ENCODE data around the gene C13orf46.

The C13orf46 gene

DNA sequence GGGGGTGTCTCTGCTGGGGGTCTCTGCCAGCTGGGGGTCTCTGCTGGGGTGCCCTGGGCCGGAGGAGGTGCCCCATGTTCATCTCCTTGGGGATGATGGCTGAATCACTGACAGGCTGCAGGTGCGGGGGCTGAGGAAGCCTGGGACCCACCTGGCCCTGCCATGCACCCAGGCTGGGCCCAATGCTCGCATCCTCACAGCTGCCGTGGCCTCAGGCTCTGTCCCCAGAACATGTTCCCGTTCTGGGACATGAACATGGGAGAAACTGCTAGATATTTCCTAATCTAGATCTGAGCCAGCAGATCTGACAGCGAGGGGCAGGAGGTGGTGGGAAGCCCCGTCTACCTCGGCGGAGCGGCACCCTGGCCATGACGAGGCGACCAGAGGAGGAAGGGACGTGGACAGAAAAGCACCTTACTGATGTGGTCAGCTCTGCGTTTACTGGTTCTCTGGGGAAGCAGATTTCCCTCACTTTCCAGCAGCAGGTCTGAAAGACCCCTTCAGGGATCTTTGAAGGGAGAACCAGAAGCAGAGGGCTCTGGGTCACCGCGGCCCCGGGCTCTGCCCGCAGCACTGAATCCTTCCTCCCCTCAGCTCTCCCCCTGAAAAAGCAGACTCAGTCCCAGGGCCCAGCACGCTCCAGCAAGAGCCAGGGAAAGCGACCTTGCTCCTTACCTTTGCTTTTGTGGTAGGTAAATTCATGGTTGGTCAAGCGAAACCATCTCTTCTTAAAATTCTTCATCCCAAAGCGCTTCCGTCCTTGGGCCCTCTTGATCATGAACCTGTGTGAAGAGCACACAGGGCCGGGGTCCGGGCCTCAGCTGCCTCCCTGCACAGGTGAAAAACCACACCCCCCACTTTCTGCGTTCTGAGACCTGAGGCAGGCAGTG is 26.5 kb upstream of the C13orf46 start:
- Histone ChIP-seq H3K27me3 (ENCODE audit: control insufficient read depth in 1 of 2, insufficient read depth in 2 of 2, low read length in 2 of 2) (no peaks in the 10 kb centered on the region), H3K4me3 (ENCODE audit: low read depth in 1 of 2, low read length in 2 of 2) (no peak overlapping the region), H3K9me3 (ENCODE audit: control insufficient read depth in 1 of 2, low read length in 2 of 2) (no peaks in the 10 kb centered on the region), H3K4me1 (ENCODE audit: control insufficient read depth in 1 of 2, insufficient read depth in 2 of 2, low read length in 2 of 2) (peaks cover 0 to 4% of the 10 kb centered on the region in 2 donors), H3K36me3 (ENCODE audit: control insufficient read depth in 1 of 2, insufficient read depth in 2 of 2, low read length in 2 of 2) (peaks cover 0 to 11% of the 10 kb centered on the region in 2 donors), H3K27ac (ENCODE audit: low read depth, low read length) (no peak overlapping the region), H3K9ac (ENCODE audit: low read depth in 1 of 2, low read length in 2 of 2) (no peak overlapping the region)

GRCh38 chr13:113999618-113999910 is 25.7 kb upstream of the C13orf46 start:
- no peaks in the 10 kb centered on the region for H3K27me3 ChIP-seq (ENCODE audit: control insufficient read depth in 1 of 2, insufficient read depth in 2 of 2, low read length in 2 of 2)
- H3K9ac ChIP-seq (ENCODE audit: low read depth in 1 of 2, low read length in 2 of 2) = no peak overlapping the region
- peaks cover 0 to 14% of the 10 kb centered on the region in 2 donors for H3K36me3 ChIP-seq (ENCODE audit: control insufficient read depth in 1 of 2, insufficient read depth in 2 of 2, low read length in 2 of 2)
- H3K4me1 ChIP-seq (ENCODE audit: control insufficient read depth in 1 of 2, insufficient read depth in 2 of 2, low read length in 2 of 2) = peaks cover 0 to 4% of the 10 kb centered on the region in 2 donors
- no peak overlapping the region for H3K27ac ChIP-seq (ENCODE audit: low read depth, low read length)
- H3K4me3 ChIP-seq (ENCODE audit: low read depth in 1 of 2, low read length in 2 of 2) = no peak overlapping the region
- no peaks in the 10 kb centered on the region for H3K9me3 ChIP-seq (ENCODE audit: control insufficient read depth in 1 of 2, low read length in 2 of 2)

DNA sequence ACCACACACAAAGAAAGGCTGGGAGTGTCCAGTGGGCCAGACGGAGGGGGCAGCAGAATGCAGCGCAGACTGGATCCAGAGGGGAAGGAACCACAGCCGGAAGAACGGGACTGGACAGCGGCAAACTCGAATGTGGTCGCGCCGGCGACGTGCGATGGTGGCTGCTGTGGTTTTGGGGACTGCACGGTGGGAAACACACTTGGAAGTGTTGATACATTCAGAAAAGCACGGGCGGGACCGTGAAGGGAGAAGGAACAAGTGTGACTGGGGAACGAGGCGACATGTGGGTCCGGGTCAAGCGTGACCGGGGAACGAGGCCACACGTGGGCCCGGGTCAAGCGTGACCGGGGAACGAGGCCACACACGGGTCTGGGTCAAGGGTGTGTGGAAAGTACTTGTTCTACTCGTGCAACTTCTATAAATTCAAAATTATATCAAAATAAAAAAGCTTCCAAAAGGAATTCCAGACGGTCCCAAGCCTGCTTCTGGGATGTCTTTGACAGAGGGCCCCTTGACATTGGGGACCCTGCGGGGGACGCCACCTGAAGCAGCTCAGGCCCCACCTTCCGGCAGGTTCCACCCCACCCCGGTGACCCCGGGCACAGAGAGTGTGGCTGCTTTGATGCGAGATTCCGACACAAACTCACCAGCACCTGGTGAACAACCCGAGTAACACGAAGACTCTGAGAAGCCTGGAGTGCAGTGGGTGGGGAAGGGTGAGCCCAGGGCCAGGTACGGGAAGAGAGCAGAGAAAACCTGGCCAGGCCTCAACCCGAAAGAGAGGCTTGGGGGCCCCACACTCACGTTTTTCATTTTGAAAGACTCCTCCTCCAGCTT is 25.1 kb upstream of the C13orf46 start:
- H3K27ac ChIP-seq (ENCODE audit: low read depth, low read length) = no peak overlapping the region
- no peaks in the 10 kb centered on the region for H3K27me3 ChIP-seq (ENCODE audit: control insufficient read depth in 1 of 2, insufficient read depth in 2 of 2, low read length in 2 of 2)
- no peaks in the 10 kb centered on the region for H3K9me3 ChIP-seq (ENCODE audit: control insufficient read depth in 1 of 2, low read length in 2 of 2)
- H3K4me3 ChIP-seq (ENCODE audit: low read depth in 1 of 2, low read length in 2 of 2) = no peak overlapping the region
- H3K36me3 ChIP-seq (ENCODE audit: control insufficient read depth in 1 of 2, insufficient read depth in 2 of 2, low read length in 2 of 2) = peaks cover 0 to 14% of the 10 kb centered on the region in 2 donors
- no peak overlapping the region for H3K9ac ChIP-seq (ENCODE audit: low read depth in 1 of 2, low read length in 2 of 2)
- H3K4me1 ChIP-seq (ENCODE audit: control insufficient read depth in 1 of 2, insufficient read depth in 2 of 2, low read length in 2 of 2) = peaks cover 0 to 4% of the 10 kb centered on the region in 2 donors

DNA sequence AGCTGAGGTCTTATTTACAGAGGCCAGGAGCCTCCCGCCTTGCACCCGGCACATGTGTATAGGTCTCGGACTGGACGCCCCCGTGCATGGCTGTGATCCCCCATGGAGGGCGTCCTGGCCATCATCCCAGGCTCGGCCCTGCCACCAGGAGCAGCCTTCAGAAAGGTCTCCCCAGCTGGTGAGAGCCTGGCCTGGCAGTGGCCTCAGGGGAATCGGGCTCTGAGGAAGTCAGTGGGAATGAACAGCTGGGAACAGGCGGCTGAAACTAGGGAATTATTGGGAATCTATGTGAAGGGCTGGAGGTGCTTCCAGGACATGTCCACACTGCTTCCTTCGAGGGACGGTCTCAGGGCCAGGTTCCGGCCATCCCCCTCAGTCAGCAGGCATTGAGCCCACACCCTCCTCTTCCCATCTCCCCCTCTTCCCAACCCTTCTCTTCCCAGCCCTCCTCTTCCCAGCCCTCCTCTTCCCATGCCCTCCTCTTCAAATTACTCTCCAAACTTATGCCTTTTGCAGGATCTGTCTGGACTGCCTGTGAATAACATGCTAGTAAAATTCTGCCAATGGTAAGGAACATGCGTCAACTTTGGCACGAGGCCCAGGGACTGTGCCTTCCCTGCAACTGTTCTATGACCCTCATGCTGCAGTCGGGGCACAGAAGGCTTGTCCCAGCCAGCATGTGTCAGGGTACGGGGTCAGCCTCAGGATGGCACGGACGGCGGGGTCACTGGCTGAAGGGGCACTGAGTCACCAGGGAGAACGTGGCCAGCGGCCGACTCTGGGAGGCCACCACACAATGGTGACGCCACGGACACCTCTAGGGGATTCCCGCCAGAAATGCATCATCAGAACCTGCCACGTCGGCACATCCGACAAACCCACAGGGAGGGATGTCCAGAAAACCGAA is 24.2 kb upstream of the C13orf46 start:
- H3K9ac ChIP-seq (ENCODE audit: low read depth in 1 of 2, low read length in 2 of 2) = no peak overlapping the region
- H3K27me3 ChIP-seq (ENCODE audit: control insufficient read depth in 1 of 2, insufficient read depth in 2 of 2, low read length in 2 of 2) = no peaks in the 10 kb centered on the region
- H3K36me3 ChIP-seq (ENCODE audit: control insufficient read depth in 1 of 2, insufficient read depth in 2 of 2, low read length in 2 of 2) = peaks cover 0 to 14% of the 10 kb centered on the region in 2 donors
- no peaks in the 10 kb centered on the region for H3K9me3 ChIP-seq (ENCODE audit: control insufficient read depth in 1 of 2, low read length in 2 of 2)
- H3K4me1 ChIP-seq (ENCODE audit: control insufficient read depth in 1 of 2, insufficient read depth in 2 of 2, low read length in 2 of 2) = peaks cover 0 to 4% of the 10 kb centered on the region in 2 donors
- no peak overlapping the region for H3K27ac ChIP-seq (ENCODE audit: low read depth, low read length)
- no peak overlapping the region for H3K4me3 ChIP-seq (ENCODE audit: low read depth in 1 of 2, low read length in 2 of 2)

GRCh38 chr13:113996912-113997745 is 23.3 kb upstream of the C13orf46 start:
- peaks cover 0 to 12% of the 10 kb centered on the region in 2 donors for H3K36me3 ChIP-seq (ENCODE audit: control insufficient read depth in 1 of 2, insufficient read depth in 2 of 2, low read length in 2 of 2)
- peaks cover 0 to 4% of the 10 kb centered on the region in 2 donors for H3K4me1 ChIP-seq (ENCODE audit: control insufficient read depth in 1 of 2, insufficient read depth in 2 of 2, low read length in 2 of 2)
- no peaks in the 10 kb centered on the region for H3K9me3 ChIP-seq (ENCODE audit: control insufficient read depth in 1 of 2, low read length in 2 of 2)
- H3K4me3 ChIP-seq (ENCODE audit: low read depth in 1 of 2, low read length in 2 of 2) = no peak overlapping the region
- H3K9ac ChIP-seq (ENCODE audit: low read depth in 1 of 2, low read length in 2 of 2) = no peak overlapping the region
- H3K27ac ChIP-seq (ENCODE audit: low read depth, low read length) = no peak overlapping the region
- H3K27me3 ChIP-seq (ENCODE audit: control insufficient read depth in 1 of 2, insufficient read depth in 2 of 2, low read length in 2 of 2) = no peaks in the 10 kb centered on the region

GRCh38 chr13:113996081-113996911 is 22.4 kb upstream of the C13orf46 start:
- H3K9ac ChIP-seq (ENCODE audit: low read depth in 1 of 2, low read length in 2 of 2) = no peak overlapping the region
- no peaks in the 10 kb centered on the region for H3K27me3 ChIP-seq (ENCODE audit: control insufficient read depth in 1 of 2, insufficient read depth in 2 of 2, low read length in 2 of 2)
- no peaks in the 10 kb centered on the region for H3K9me3 ChIP-seq (ENCODE audit: control insufficient read depth in 1 of 2, low read length in 2 of 2)
- no peak overlapping the region for H3K27ac ChIP-seq (ENCODE audit: low read depth, low read length)
- peaks cover 0 to 16% of the 10 kb centered on the region in 2 donors for H3K36me3 ChIP-seq (ENCODE audit: control insufficient read depth in 1 of 2, insufficient read depth in 2 of 2, low read length in 2 of 2)
- peaks cover 0 to 4% of the 10 kb centered on the region in 2 donors for H3K4me1 ChIP-seq (ENCODE audit: control insufficient read depth in 1 of 2, insufficient read depth in 2 of 2, low read length in 2 of 2)
- H3K4me3 ChIP-seq (ENCODE audit: low read depth in 1 of 2, low read length in 2 of 2) = no peak overlapping the region

GRCh38 chr13:113995051-113995601 is 21.2 kb upstream of the C13orf46 start:
- no peak overlapping the region for H3K9ac ChIP-seq (ENCODE audit: low read depth in 1 of 2, low read length in 2 of 2)
- no peak overlapping the region for H3K27ac ChIP-seq (ENCODE audit: low read depth, low read length)
- H3K4me1 ChIP-seq (ENCODE audit: control insufficient read depth in 1 of 2, insufficient read depth in 2 of 2, low read length in 2 of 2) = peaks cover 0 to 4% of the 10 kb centered on the region in 2 donors
- no peaks in the 10 kb centered on the region for H3K9me3 ChIP-seq (ENCODE audit: control insufficient read depth in 1 of 2, low read length in 2 of 2)
- no peak overlapping the region for H3K4me3 ChIP-seq (ENCODE audit: low read depth in 1 of 2, low read length in 2 of 2)
- H3K27me3 ChIP-seq (ENCODE audit: control insufficient read depth in 1 of 2, insufficient read depth in 2 of 2, low read length in 2 of 2) = no peaks in the 10 kb centered on the region
- H3K36me3 ChIP-seq (ENCODE audit: control insufficient read depth in 1 of 2, insufficient read depth in 2 of 2, low read length in 2 of 2) = peaks cover 0 to 26% of the 10 kb centered on the region in 2 donors

GRCh38 chr13:113992276-113993005 is 18.6 kb upstream of the C13orf46 start:
- Histone ChIP-seq H3K4me1 (ENCODE audit: control insufficient read depth in 1 of 2, insufficient read depth in 2 of 2, low read length in 2 of 2) (no peaks in the 10 kb centered on the region), H3K27ac (ENCODE audit: low read depth, low read length) (no peak overlapping the region), H3K4me3 (ENCODE audit: low read depth in 1 of 2, low read length in 2 of 2) (no peak overlapping the region), H3K27me3 (ENCODE audit: control insufficient read depth in 1 of 2, insufficient read depth in 2 of 2, low read length in 2 of 2) (no peaks in the 10 kb centered on the region), H3K9ac (ENCODE audit: low read depth in 1 of 2, low read length in 2 of 2) (no peak overlapping the region), H3K36me3 (ENCODE audit: control insufficient read depth in 1 of 2, insufficient read depth in 2 of 2, low read length in 2 of 2) (peaks cover 0 to 32% of the 10 kb centered on the region in 2 donors), H3K9me3 (ENCODE audit: control insufficient read depth in 1 of 2, low read length in 2 of 2) (no peaks in the 10 kb centered on the region)
